ENCODE results near the gene FER.

Gene FER

GRCh38 chr5:109192555-109193281 lies 445.0 kb downstream of the FER start:
- no peak for DNase-seq

GRCh38 chr5:109195667-109196066 lies 448.0 kb downstream of the FER start:
- DNase-seq: no peak

GRCh38 chr5:109196087-109196822 lies 448.6 kb downstream of the FER start:
- DNase-seq: no peak

- DNase-seq: no peak
Measured at GRCh38 chr5:109196823-109197160, 449.1 kb downstream of the FER start.

GRCh38 chr5:109199289-109199688 lies 451.6 kb downstream of the FER start:
- DNase-seq: no peak

- no peak for DNase-seq
Measured at GRCh38 chr5:109199799-109200620, 452.3 kb downstream of the FER start.

- DNase-seq: no peak
Measured at GRCh38 chr5:109215040-109215439, 467.3 kb downstream of the FER start.

GRCh38 chr5:109218818-109219217 lies 471.1 kb downstream of the FER start:
- DNase-seq: no peak

- no peak for DNase-seq
Measured at GRCh38 chr5:109223531-109223930, 475.8 kb downstream of the FER start.

GRCh38 chr5:109224276-109224882 lies 476.7 kb downstream of the FER start:
- no peak for DNase-seq

GRCh38 chr5:109225716-109226625 lies 478.3 kb downstream of the FER start:
- no peak for DNase-seq

- no peak for DNase-seq
Measured at GRCh38 chr5:109230369-109230768, 482.7 kb downstream of the FER start.

GRCh38 chr5:109231331-109231730 lies 483.6 kb downstream of the FER start:
- no peak for DNase-seq

- no peak for DNase-seq
Measured at GRCh38 chr5:109234381-109234780, 486.7 kb downstream of the FER start.

- DNase-seq: no peak
Measured at GRCh38 chr5:109239456-109239855, 491.8 kb downstream of the FER start.

- DNase-seq: no peak
Measured at GRCh38 chr5:109242518-109242917, 494.8 kb downstream of the FER start.

GRCh38 chr5:109246395-109246794 lies 498.7 kb downstream of the FER start:
- DNase-seq: no peak
